HEK293 (cell line): ENCODE data around the gene SNORC.
A peak's percentile ranks its signal among the peaks of the same experiment; 100 is the strongest.

Experiments used
- CTCF ChIA-PET: fragments of 350-600 bp; formaldehyde crosslinking; extraction: SDS; loops from one replicate; lab custom pipeline; 2021; ENCODE audit warnings: antibody characterized with exemption; lab: Yijun Ruan, JAX
- POLR2A ChIA-PET: fragments of 300-600 bp; formaldehyde crosslinking; extraction: SDS; loops from one replicate; lab custom pipeline; 2020; ENCODE audit warnings: antibody characterized with exemption, inconsistent platforms; lab: Yijun Ruan, JAX
- H3K27ac ChIP-seq: fragments of 200-500 bp; sonication (Bioruptor generic); 2 replicates; pipeline ENCODE4 v1.5.1; 2014; ENCODE audit warnings: low read depth, low read length, control low read depth, inconsistent platforms; ENCODE audit errors: extremely low read depth
- H3K36me3 ChIP-seq, 2 experiments: fragments of 200-500 bp in 1 of 2; sonication (Bioruptor generic) in 1 of 2; 1 replicate in 1 of 2; 2 replicates in 1 of 2; pipeline ENCODE4 v1.5.1; 2014 to 2017; ENCODE audit warnings: inconsistent platforms in 2 of 2, low read length in 2 of 2; ENCODE audit not compliant: control insufficient read depth in 2 of 2, insufficient read depth in 1 of 2
- H3K4me1 ChIP-seq: fragments of 200-500 bp; sonication (Bioruptor generic); 2 replicates; pipeline ENCODE4 v1.5.1; 2014; ENCODE audit warnings: mild to moderate bottlenecking, low read length, inconsistent platforms; ENCODE audit not compliant: control insufficient read depth, insufficient read depth
- H3K4me3 ChIP-seq: 2 replicates; pipeline ENCODE4 v1.5.1; 2011; ENCODE audit warnings: low read depth, mild to moderate bottlenecking, control low read depth, low read length, moderate library complexity
- H3K9me3 ChIP-seq: fragments of 200-500 bp; sonication (Bioruptor generic); 2 replicates; pipeline ENCODE4 v1.5.1; 2014; ENCODE audit warnings: low read depth, low read length, inconsistent platforms; ENCODE audit not compliant: control insufficient read depth, insufficient read depth
- CTCF ChIP-seq: fragments of 450-650 bp; formaldehyde crosslinking; IDR thresholded peaks from 2 replicates; pipeline ENCODE4 v1.5.1; 2016; ENCODE audit warnings: missing biosample characterization, missing genetic modification characterization
- EGR2 ChIP-seq: fragments of 450-650 bp; formaldehyde crosslinking; IDR thresholded peaks from 2 replicates; pipeline ENCODE4 v1.5.1; 2016; ENCODE audit warnings: low read depth, missing biosample characterization, missing genetic modification characterization
- PATZ1 ChIP-seq: fragments of 450-650 bp; formaldehyde crosslinking; IDR thresholded peaks from 2 replicates; pipeline ENCODE4 v1.5.1; 2016; ENCODE audit warnings: missing biosample characterization, missing genetic modification characterization
- REPIN1 ChIP-seq: fragments of 450-650 bp; formaldehyde crosslinking; IDR thresholded peaks from 2 replicates; pipeline ENCODE4 v1.5.1; 2017; ENCODE audit warnings: missing biosample characterization, missing genetic modification characterization, low read depth
- SCRT1 ChIP-seq: fragments of 450-650 bp; formaldehyde crosslinking; IDR thresholded peaks from 2 replicates; pipeline ENCODE4 v1.5.1; 2016; ENCODE audit warnings: missing biosample characterization, missing genetic modification characterization, borderline replicate concordance
- SCRT2 ChIP-seq: fragments of 450-650 bp; formaldehyde crosslinking; IDR thresholded peaks from 2 replicates; pipeline ENCODE4 v1.5.1; 2016; ENCODE audit warnings: missing biosample characterization, missing genetic modification characterization
- SETDB1 ChIP-seq: IDR thresholded peaks from one replicate; pipeline ENCODE4 v1.6.1; 2017; ENCODE audit warnings: mild to moderate bottlenecking, low read length, moderate library complexity, mixed read lengths; ENCODE audit not compliant: insufficient read length
- TRIM28 ChIP-seq: IDR thresholded peaks from 2 replicates; pipeline ENCODE4 v1.6.1; 2011; ENCODE audit warnings: low read length, control low read depth, borderline replicate concordance
- ZBTB44 ChIP-seq: fragments of 450-650 bp; IDR thresholded peaks from 2 replicates; pipeline ENCODE4 v1.5.1; 2018; ENCODE audit warnings: missing biosample characterization, mild to moderate bottlenecking, missing genetic modification characterization
- ZFP37 ChIP-seq: fragments of 450-650 bp; formaldehyde crosslinking; IDR thresholded peaks from 2 replicates; pipeline ENCODE4 v1.5.1; 2016; ENCODE audit warnings: missing biosample characterization, missing genetic modification characterization
- ZNF132 ChIP-seq: fragments of 450-650 bp; formaldehyde crosslinking; IDR thresholded peaks from 2 replicates; pipeline ENCODE4 v1.5.1; 2017; ENCODE audit warnings: missing biosample characterization, missing genetic modification characterization, borderline replicate concordance
- ZNF24 ChIP-seq: fragments of 450-650 bp; formaldehyde crosslinking; IDR thresholded peaks from 2 replicates; pipeline ENCODE4 v1.5.1; 2016; ENCODE audit warnings: missing biosample characterization, missing genetic modification characterization
- ZNF37A ChIP-seq: fragments of 450-650 bp; IDR thresholded peaks from 2 replicates; pipeline ENCODE4 v1.5.1; 2018; ENCODE audit warnings: missing biosample characterization, missing genetic modification characterization
- ZNF398 ChIP-seq: fragments of 450-650 bp; formaldehyde crosslinking; IDR thresholded peaks from 2 replicates; pipeline ENCODE4 v1.5.1; 2017; ENCODE audit warnings: missing biosample characterization, missing genetic modification characterization
- ZNF423 ChIP-seq: fragments of 450-650 bp; formaldehyde crosslinking; IDR thresholded peaks from 2 replicates; pipeline ENCODE4 v1.5.1; 2016; ENCODE audit warnings: missing biosample characterization, missing genetic modification characterization
- ZNF449 ChIP-seq: fragments of 450-650 bp; formaldehyde crosslinking; IDR thresholded peaks from 2 replicates; pipeline ENCODE4 v1.5.1; 2017; ENCODE audit warnings: missing biosample characterization, mild to moderate bottlenecking, missing genetic modification characterization, moderate library complexity
- ZNF501 ChIP-seq: fragments of 450-650 bp; formaldehyde crosslinking; IDR thresholded peaks from 2 replicates; pipeline ENCODE4 v1.5.1; 2016; ENCODE audit warnings: missing biosample characterization, missing genetic modification characterization
- ZNF513 ChIP-seq: fragments of 450-650 bp; IDR thresholded peaks from 2 replicates; pipeline ENCODE4 v1.5.1; 2018; ENCODE audit warnings: missing biosample characterization, missing genetic modification characterization
- ZNF571 ChIP-seq: fragments of 450-650 bp; formaldehyde crosslinking; IDR thresholded peaks from 2 replicates; pipeline ENCODE4 v1.5.0; 2017; ENCODE audit warnings: missing biosample characterization, missing genetic modification characterization
- ZNF623 ChIP-seq: fragments of 450-650 bp; formaldehyde crosslinking; IDR thresholded peaks from 2 replicates; pipeline ENCODE4 v1.5.1; 2016; ENCODE audit warnings: missing biosample characterization, missing genetic modification characterization
- ZNF654 ChIP-seq: fragments of 450-650 bp; formaldehyde crosslinking; IDR thresholded peaks from 2 replicates; pipeline ENCODE4 v1.5.1; 2016; ENCODE audit warnings: low read depth, missing biosample characterization, missing genetic modification characterization
- ZNF677 ChIP-seq: fragments of 450-650 bp; IDR thresholded peaks from 2 replicates; pipeline ENCODE4 v1.5.0; 2018; ENCODE audit warnings: missing biosample characterization, mild to moderate bottlenecking, missing genetic modification characterization, moderate library complexity

The SNORC gene

GRCh38 chr2:232910376-232910775 lies 40.3 kb downstream of the SNORC start:
- POLR2A ChIA-PET: no interaction called here
- CTCF ChIA-PET: interaction anchor here (0.6 to 1.5 kb wide), 2 partner anchors 24 to 77 kb away, joined by 3 read pairs; no protein-coding TSS in a partner anchor
- TF ChIP-seq REPIN1 (tag by site-specific recombination): no peak

GRCh38 chr2:232911712-232912277 lies 41.7 kb downstream of the SNORC start:
- H3K4me1 ChIP-seq: no peaks in the 10 kb centered on the region
- no peak overlapping the region for H3K27ac ChIP-seq
- POLR2A ChIA-PET: no interaction called here
- no peak overlapping the region for H3K4me3 ChIP-seq
- CTCF ChIA-PET: no interaction called here
- TF ChIP-seq ZNF423 (tag by site-specific recombination) (no peak), ZBTB44 (no peak), ZNF24 (tag by site-specific recombination) (no peak), ZNF623 (no peak), TRIM28 (peak; percentile 20; the same call in 1 of the 2 replicates), ZNF501 (tag by site-specific recombination) (no peak), ZNF398 (tag by site-specific recombination) (no peak), SETDB1 (peak; percentile 79)
- H3K9me3 ChIP-seq: no peaks in the 10 kb centered on the region
- H3K36me3 ChIP-seq: no peaks in the 10 kb centered on the region

More at GRCh38 chr2:232910376-232910775, 40.3 kb downstream of the SNORC start:
- H3K4me1 ChIP-seq: no peaks in the 10 kb centered on the region
- H3K9me3 ChIP-seq: no peaks in the 10 kb centered on the region
- no peaks in the 10 kb centered on the region for H3K36me3 ChIP-seq
- H3K27ac ChIP-seq: no peak overlapping the region
- no peak overlapping the region for H3K4me3 ChIP-seq

GRCh38 chr2:232913903-232914302 lies 43.8 kb downstream of the SNORC start:
- no peaks in the 10 kb centered on the region for H3K36me3 ChIP-seq
- H3K27ac ChIP-seq: no peak overlapping the region
- CTCF ChIA-PET: interaction anchor here (0.6 kb wide), 1 partner anchor 37 kb away, joined by 3 read pairs; no protein-coding TSS in a partner anchor
- H3K9me3 ChIP-seq: no peaks in the 10 kb centered on the region
- no peaks in the 10 kb centered on the region for H3K4me1 ChIP-seq
- POLR2A ChIA-PET: no interaction called here
- no peak overlapping the region for H3K4me3 ChIP-seq
- no peak for TF ChIP-seq ZNF449 (tag by site-specific recombination)
- TF ChIP-seq SCRT1: no peak
- no peak for TF ChIP-seq ZNF513 (tag by site-specific recombination)
- TF ChIP-seq ZNF571 (tag by site-specific recombination): no peak
- TF ChIP-seq ZNF37A (tag by site-specific recombination): no peak
- no peak for TF ChIP-seq EGR2 (tag by site-specific recombination)
- TF ChIP-seq SCRT2 (tag by site-specific recombination): no peak
- TF ChIP-seq PATZ1 (tag by site-specific recombination): no peak
- no peak for TF ChIP-seq ZNF654 (tag by site-specific recombination)
- TF ChIP-seq CTCF (tag by site-specific recombination): no peak
- TF ChIP-seq ZFP37 (tag by site-specific recombination): no peak
- TF ChIP-seq ZNF132 (tag by site-specific recombination): no peak
- TF ChIP-seq ZNF677 (tag by site-specific recombination): no peak
